Measurements from ENCODE around the gene HOXA13. TPM values are rescaled to one million over a fixed set of nuclear protein-coding genes. Genes with fewer than 3 reads are reported as not detected.
A peak's percentile ranks its signal among the peaks of the same experiment; 100 is the strongest.

Gene HOXA13
- total RNA-seq, 1 experiment from 2014 or later = not detected

DNA sequence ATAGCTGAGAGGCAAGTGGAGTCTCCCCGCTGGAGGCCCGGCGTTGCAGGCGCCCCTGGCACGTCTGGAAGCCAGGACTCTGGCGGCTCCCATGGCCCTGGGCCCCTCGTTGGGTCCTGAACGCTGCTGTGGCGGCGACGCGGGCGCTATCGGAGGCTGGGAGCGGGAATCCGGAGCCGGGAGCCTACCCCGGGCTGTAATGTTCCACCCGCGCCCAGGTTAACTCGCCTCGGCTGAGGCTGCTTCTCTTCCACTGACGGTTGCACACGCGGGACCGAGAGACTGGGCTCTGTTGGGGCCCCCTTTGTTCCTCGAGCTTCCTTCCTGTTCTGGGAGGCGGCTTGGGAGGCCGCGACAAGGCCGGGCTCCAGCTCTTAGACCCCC is 55.1 kb downstream of the HOXA13 start:
- TF ChIP-seq, protein P1, sequence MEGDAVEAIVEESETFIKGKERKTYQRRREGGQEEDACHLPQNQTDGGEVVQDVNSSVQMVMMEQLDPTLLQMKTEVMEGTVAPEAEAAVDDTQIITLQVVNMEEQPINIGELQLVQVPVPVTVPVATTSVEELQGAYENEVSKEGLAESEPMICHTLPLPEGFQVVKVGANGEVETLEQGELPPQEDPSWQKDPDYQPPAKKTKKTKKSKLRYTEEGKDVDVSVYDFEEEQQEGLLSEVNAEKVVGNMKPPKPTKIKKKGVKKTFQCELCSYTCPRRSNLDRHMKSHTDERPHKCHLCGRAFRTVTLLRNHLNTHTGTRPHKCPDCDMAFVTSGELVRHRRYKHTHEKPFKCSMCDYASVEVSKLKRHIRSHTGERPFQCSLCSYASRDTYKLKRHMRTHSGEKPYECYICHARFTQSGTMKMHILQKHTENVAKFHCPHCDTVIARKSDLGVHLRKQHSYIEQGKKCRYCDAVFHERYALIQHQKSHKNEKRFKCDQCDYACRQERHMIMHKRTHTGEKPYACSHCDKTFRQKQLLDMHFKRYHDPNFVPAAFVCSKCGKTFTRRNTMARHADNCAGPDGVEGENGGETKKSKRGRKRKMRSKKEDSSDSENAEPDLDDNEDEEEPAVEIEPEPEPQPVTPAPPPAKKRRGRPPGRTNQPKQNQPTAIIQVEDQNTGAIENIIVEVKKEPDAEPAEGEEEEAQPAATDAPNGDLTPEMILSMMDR (IDR thresholded peaks at IDR 0.05; ENCODE audit: unreplicated experiment) = no peak
- peaks cover 20% of the 10 kb centered on the region for H3K4me1 Mint-ChIP-seq (ENCODE audit: insufficient read depth, unreplicated experiment)
- H3K27me3 Mint-ChIP-seq (ENCODE audit: insufficient read depth, unreplicated experiment) = no peaks in the 10 kb centered on the region
- H3K36me3 Mint-ChIP-seq (ENCODE audit: insufficient read depth, unreplicated experiment) = peaks cover 29% of the 10 kb centered on the region
- no peak overlapping the region for H3K4me3 Mint-ChIP-seq (ENCODE audit: unreplicated experiment)
- ChIA-PET CTCF (interaction anchor here (0.6 to 6.7 kb wide), 23 partner anchors 8 to 1046 kb away, joined by 3 to 190 read pairs (median 7); partner anchors contain the start of genes HOXA3 and HOXA7), POLR2A (interaction anchor here (0.8 to 7.2 kb wide), 11 partner anchors 18 to 654 kb away, joined by 3 to 459 read pairs (median 41); partner anchors contain the start of genes HOXA1, HOXA9 and SKAP2)
- DNase-seq (ENCODE audit: unreplicated experiment) = no peak
- no peaks in the 10 kb centered on the region for H3K9me3 Mint-ChIP-seq (ENCODE audit: unreplicated experiment)
- no peak overlapping the region for H3K27ac Mint-ChIP-seq (ENCODE audit: low read depth, unreplicated experiment)
- intact Hi-C loops (cut with micrococcal nuclease) = loop anchor here (5.0 kb wide), 3 partner anchors 477 to 942 kb away; partner anchors contain the start of genes CBX3 and HNRNPA2B1
- BruUV-seq (replicated peaks) = no TSS peak

Small RNA genes lying within 50 kb of the gene (microRNA-seq; reads per million reads assigned to microRNA genes)
- gene MIR196B = 1,599 reads per million, percentile 89 among the genes with 10 or more reads in this experiment

Other genes starting within 250 kb of the HOXA13 start
- gene HOXA1, start 104.1 kb downstream of the HOXA13 start, total RNA-seq (2022) = 5.6 and 7.1 TPM in 2 replicates
- gene HOXA2, start 97.4 kb downstream of the HOXA13 start, total RNA-seq (2022) = 1.2 and 1.4 TPM in 2 replicates
- gene HOXA4, start 69.3 kb downstream of the HOXA13 start, total RNA-seq (2022) = 2.6 and 3.7 TPM in 2 replicates
- gene HOXA5, start 56.4 kb downstream of the HOXA13 start, total RNA-seq (2022) = 7.4 and 8.8 TPM in 2 replicates
- gene HOXA6, start 52.3 kb downstream of the HOXA13 start, total RNA-seq (2022) = 0.96 and 2.0 TPM in 2 replicates
- 8.2 and 14.0 TPM in 2 replicates for gene HOXA3, start 47.5 kb downstream of the HOXA13 start, total RNA-seq (2022)
- gene HOXA7, start 43.4 kb downstream of the HOXA13 start, total RNA-seq (2022) = 0.29 and 0.44 TPM in 2 replicates
- 6.9 and 7.6 TPM in 2 replicates for gene HOXA9, start 34.6 kb downstream of the HOXA13 start, total RNA-seq (2022)
- 3.9 and 5.6 TPM in 2 replicates for gene HOXA10, start 25.8 kb downstream of the HOXA13 start, total RNA-seq (2022)
- gene HOXA11, start 14.9 kb downstream of the HOXA13 start, total RNA-seq (2022) = 0.29 and 0.84 TPM in 2 replicates
- gene EVX1, start 42.7 kb upstream of the HOXA13 start, total RNA-seq (2022) = not detected in 2 replicates

All from MCF 10A (cell line).